ENCODE data around the gene GRK2. TPM values are rescaled to one million over a fixed set of nuclear protein-coding genes. Genes with fewer than 3 reads are reported as not detected.
A peak's percentile ranks its signal among the peaks of the same experiment; 100 is the strongest.
"Not testable (repeated sequence)": the region's sequence is repeated elsewhere in the genome, so short reads cannot be mapped to it uniquely, and the experiment has no call there.

Gene GRK2
- 10.1 and 21.5 TPM in 2 replicates for total RNA-seq (ENCODE audit: low replicate concordance)

GRCh38 chr11:67266449-67267187 is at the start of gene GRK2:
Gene GRK2, plus strand, starts transcription at chr11:67266473. Its CDS starts 227 bp downstream, at chr11:67266700.
- DNase-seq (ENCODE audit: low read depth) = no peak
- TF ChIP-seq, protein P1, sequence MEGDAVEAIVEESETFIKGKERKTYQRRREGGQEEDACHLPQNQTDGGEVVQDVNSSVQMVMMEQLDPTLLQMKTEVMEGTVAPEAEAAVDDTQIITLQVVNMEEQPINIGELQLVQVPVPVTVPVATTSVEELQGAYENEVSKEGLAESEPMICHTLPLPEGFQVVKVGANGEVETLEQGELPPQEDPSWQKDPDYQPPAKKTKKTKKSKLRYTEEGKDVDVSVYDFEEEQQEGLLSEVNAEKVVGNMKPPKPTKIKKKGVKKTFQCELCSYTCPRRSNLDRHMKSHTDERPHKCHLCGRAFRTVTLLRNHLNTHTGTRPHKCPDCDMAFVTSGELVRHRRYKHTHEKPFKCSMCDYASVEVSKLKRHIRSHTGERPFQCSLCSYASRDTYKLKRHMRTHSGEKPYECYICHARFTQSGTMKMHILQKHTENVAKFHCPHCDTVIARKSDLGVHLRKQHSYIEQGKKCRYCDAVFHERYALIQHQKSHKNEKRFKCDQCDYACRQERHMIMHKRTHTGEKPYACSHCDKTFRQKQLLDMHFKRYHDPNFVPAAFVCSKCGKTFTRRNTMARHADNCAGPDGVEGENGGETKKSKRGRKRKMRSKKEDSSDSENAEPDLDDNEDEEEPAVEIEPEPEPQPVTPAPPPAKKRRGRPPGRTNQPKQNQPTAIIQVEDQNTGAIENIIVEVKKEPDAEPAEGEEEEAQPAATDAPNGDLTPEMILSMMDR (IDR thresholded peaks at IDR 0.05; ENCODE audit: insufficient read depth, low read length) = no peak
- H3K4me3 ChIP-seq (ENCODE audit: low read depth, low read length) = peak within 1 kb of the TSS; percentile 83

DNA sequence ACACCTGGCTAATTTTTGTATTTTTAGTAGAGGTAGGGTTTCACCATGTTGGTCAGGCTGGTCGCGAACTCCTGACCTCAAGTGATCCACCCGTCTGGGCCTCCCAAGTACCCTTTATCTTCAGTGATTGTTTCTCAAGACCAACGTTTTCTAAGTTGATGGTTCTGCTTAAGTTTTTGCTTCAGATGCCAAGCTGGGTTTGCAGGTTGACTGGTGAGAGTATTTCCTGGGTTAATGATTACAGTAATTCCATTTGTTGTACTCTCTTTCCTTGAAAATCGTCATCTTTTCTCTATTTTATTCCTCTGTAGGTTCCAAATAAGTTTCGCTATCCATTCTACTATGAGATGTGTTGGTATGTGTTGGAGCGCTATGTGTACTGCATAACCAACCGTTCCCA is 38.5 kb upstream of the GRK2 start:
- no peak for DNase-seq (ENCODE audit: low read depth)

GRCh38 chr11:67230406-67230805 is 35.9 kb upstream of the GRK2 start:
- H3K4me3 ChIP-seq (ENCODE audit: low read depth, low read length) = no peak overlapping the region
- TF ChIP-seq, protein P1 (IDR thresholded peaks at IDR 0.05; ENCODE audit: insufficient read depth, low read length) = no peak
- no peak for DNase-seq (ENCODE audit: low read depth)

More for the DNA sequence above, 38.5 kb upstream of the GRK2 start:
- TF ChIP-seq, protein P1 (IDR thresholded peaks at IDR 0.05; ENCODE audit: insufficient read depth, low read length) = no peak
- no peak overlapping the region for H3K4me3 ChIP-seq (ENCODE audit: low read depth, low read length)

DNA sequence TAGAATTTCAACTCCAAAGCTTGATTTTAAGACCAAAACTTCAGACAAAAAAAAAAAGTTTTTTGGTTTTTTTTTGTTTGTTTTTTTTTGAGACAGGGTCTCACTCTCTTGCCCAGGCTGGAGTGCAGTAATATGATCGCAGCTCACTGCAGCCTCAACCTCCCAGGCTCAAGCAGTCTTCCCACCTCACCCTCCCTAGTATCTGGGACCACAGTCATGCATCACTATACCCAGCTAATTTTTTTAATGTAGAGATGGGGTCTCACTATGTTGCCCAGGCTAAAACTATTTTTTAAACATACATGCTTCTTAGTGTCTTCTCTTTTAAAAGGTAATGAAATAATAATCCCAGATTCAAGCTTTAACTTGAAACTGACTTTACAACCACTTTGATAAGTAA is 35.4 kb upstream of the GRK2 start:
- H3K4me3 ChIP-seq (ENCODE audit: low read depth, low read length) = no peak overlapping the region
- TF ChIP-seq, protein P1 (IDR thresholded peaks at IDR 0.05; ENCODE audit: insufficient read depth, low read length) = no peak
- no peak for DNase-seq (ENCODE audit: low read depth)

DNA sequence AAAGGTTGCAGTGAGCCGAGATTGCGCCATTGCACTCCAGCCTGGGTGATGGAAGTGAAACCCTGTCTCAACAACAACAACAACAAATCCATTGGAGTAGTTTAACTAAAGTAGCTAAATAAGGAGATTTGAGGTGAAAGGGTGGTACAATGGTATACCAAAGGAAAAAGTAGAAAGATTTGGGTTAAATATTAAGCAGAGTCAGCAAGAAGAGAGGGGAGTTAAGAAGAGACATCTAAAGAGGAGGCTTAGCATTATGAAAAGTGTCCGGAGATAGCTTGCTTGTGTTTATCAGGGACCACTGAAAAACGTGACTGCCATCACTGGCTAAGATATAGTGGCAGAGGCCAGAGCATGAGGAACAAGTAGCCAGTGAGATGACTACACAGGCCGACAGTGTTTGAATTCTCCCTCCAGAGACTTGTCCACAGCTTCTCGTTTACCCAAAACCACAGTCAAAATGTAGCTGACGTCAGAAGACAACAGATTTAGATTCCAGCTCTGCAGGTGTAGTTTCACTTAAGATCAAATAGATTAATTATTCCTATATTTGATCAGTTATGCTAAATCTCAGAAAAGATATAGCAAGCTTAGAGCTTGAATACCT is 32.6 kb upstream of the GRK2 start:
- DNase-seq (ENCODE audit: low read depth) = no peak
- H3K4me3 ChIP-seq (ENCODE audit: low read depth, low read length) = no peak overlapping the region
- TF ChIP-seq, protein P1 (IDR thresholded peaks at IDR 0.05; ENCODE audit: insufficient read depth, low read length) = no peak

- not testable (repeated sequence) for H3K4me3 ChIP-seq (ENCODE audit: low read depth, low read length); DNase-seq (ENCODE audit: low read depth)
These were observed 31.7 kb upstream of the GRK2 start for GRCh38 chr11:67234571-67234970.

DNA sequence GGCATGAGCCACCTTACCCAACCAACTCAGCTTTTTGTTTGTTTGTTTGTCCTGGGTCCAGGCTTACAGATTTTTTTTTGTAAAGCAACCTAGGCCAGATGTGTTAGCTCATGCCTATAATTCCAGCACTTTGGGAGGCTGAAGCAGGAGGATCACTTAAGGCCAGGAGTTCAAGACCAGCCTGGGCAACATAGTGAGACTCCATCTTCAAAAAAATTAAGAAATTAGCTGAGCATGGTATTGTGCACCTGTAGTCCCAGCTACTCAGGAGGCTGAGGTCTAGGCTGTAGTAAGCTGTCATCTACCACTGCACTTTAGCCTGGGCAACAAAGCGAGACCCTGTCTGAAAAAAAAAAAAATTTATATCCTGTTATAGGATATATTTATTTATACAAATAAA is 28.7 kb upstream of the GRK2 start:
- no peak overlapping the region for H3K4me3 ChIP-seq (ENCODE audit: low read depth, low read length)
- TF ChIP-seq, protein P1 (IDR thresholded peaks at IDR 0.05; ENCODE audit: insufficient read depth, low read length) = no peak
- DNase-seq (ENCODE audit: low read depth) = no peak
